H1 (cell line): ENCODE measurements around the gene PFKP. TPM values are rescaled to one million over a fixed set of nuclear protein-coding genes. Genes with fewer than 3 reads are reported as not detected.

Source experiments
- CTCF ChIA-PET: fragments of 300-600 bp; sonication (Branson Sonifier 250); formaldehyde crosslinking; loops from one replicate; lab custom pipeline; 2021; ENCODE audit not compliant: partially characterized antibody; lab: Charles Lee
- POLR2A ChIA-PET: fragments of 300-600 bp; sonication (Branson Sonifier 250); formaldehyde crosslinking; loops from one replicate; lab custom pipeline; 2021; ENCODE audit warnings: inconsistent platforms; ENCODE audit not compliant: partially characterized antibody; lab: Charles Lee
- DNase-seq, 2 experiments: peaks; one replicate each; pipeline versions ENCODE4 v3.0.0 to v3.0.0-alpha.2; 2010 to 2022; ENCODE audit warnings: low spot score in 2 of 2, low read depth in 1 of 2, mixed read lengths in 1 of 2
- FAIRE-seq: peaks from 2 replicates; lab custom pipeline; 2011; peaks lifted over from hg19 to GRCh38; lab: Jason Lieb, UNC
- H2AFZ ChIP-seq: 2 replicates; pipeline ENCODE4 v1.8.1; 2012; ENCODE audit warnings: low read length, inconsistent platforms
- H2AK5ac ChIP-seq: 2 replicates; pipeline ENCODE4 v1.6.1; 2013; ENCODE audit warnings: low read depth, low read length
- H2BK120ac ChIP-seq: replicated peaks from 2 replicates; pipeline ENCODE3; 2013; ENCODE audit warnings: low read depth, low read length, inconsistent platforms
- H2BK12ac ChIP-seq: 2 replicates; pipeline ENCODE4 v1.6.1; 2013; ENCODE audit warnings: low read depth, low read length
- H2BK15ac ChIP-seq: 2 replicates; pipeline ENCODE4 v1.6.1; 2013; ENCODE audit warnings: low read length
- H2BK20ac ChIP-seq: 2 replicates; pipeline ENCODE4 v1.6.1; 2013; ENCODE audit warnings: low read length
- H2BK5ac ChIP-seq: 2 replicates; pipeline ENCODE4 v1.6.1; 2013; ENCODE audit warnings: low read depth, low read length
- H3K14ac ChIP-seq: 2 replicates; pipeline ENCODE4 v1.6.1; 2013; ENCODE audit warnings: inconsistent platforms; ENCODE audit not compliant: insufficient read length
- H3K18ac ChIP-seq: 2 replicates; pipeline ENCODE4 v1.6.1; 2013; ENCODE audit warnings: low read length; ENCODE audit errors: extremely low read depth
- H3K23ac ChIP-seq: 2 replicates; pipeline ENCODE4 v1.6.1; 2013; ENCODE audit warnings: inconsistent platforms; ENCODE audit not compliant: insufficient read length
- H3K23me2 ChIP-seq: 2 replicates; pipeline ENCODE4 v1.6.1; 2013; ENCODE audit warnings: low read depth, low read length
- H3K27ac ChIP-seq: 2 replicates; pipeline ENCODE4 v1.6.1; 2011; ENCODE audit warnings: low read depth, low read length, inconsistent platforms
- H3K27me3 ChIP-seq, 4 experiments: replicated peaks in 1 of 4; 1 replicate in 1 of 4; 2 replicates in 3 of 4; pipeline versions ENCODE4 v1.6.1 to v1.8.1; 2011 to 2013; ENCODE audit warnings: low read length in 3 of 4, mild to moderate bottlenecking in 3 of 4, inconsistent platforms in 2 of 4, mixed read lengths in 2 of 4, moderate library complexity in 1 of 4; ENCODE audit not compliant: control insufficient read depth in 3 of 4, insufficient read depth in 3 of 4; ENCODE audit errors: extremely low read depth in 1 of 4
- H3K36me3 ChIP-seq, 4 experiments: 2 replicates each; pipeline versions ENCODE4 v1.6.1 to v1.8.1; 2011 to 2013; ENCODE audit warnings: mild to moderate bottlenecking in 4 of 4, low read length in 3 of 4, moderate library complexity in 2 of 4, control low read depth in 1 of 4, inconsistent platforms in 1 of 4; ENCODE audit not compliant: insufficient read depth in 4 of 4, control insufficient read depth in 2 of 4
- H3K4ac ChIP-seq: replicated peaks from 2 replicates; pipeline ENCODE3; 2013; ENCODE audit warnings: low read length, low read depth, mixed read lengths, inconsistent platforms; ENCODE audit not compliant: insufficient read length
- H3K4me1 ChIP-seq, 4 experiments: replicated peaks in 1 of 4; 1 replicate in 1 of 4; 2 replicates in 3 of 4; pipeline versions ENCODE4 v1.6.1 to v1.8.1; 2011 to 2013; ENCODE audit warnings: low read length in 3 of 4, inconsistent platforms in 2 of 4, mixed read lengths in 1 of 4; ENCODE audit not compliant: insufficient read depth in 4 of 4, control insufficient read depth in 3 of 4
- H3K4me2 ChIP-seq, 2 experiments: 2 replicates each; pipeline versions ENCODE4 v1.6.1 to v1.8.1; 2011 to 2013; ENCODE audit warnings: low read depth in 2 of 2, low read length in 2 of 2, control low read depth in 1 of 2, inconsistent platforms in 1 of 2, mild to moderate bottlenecking in 1 of 2; ENCODE audit not compliant: insufficient read depth in 1 of 2
- H3K4me3 ChIP-seq, 4 experiments: fragments of 200-600, 300-600 bp in 1 of 4; sonication (generic), shearing (Covaris generic), sonication (Bioruptor Twin) in 1 of 4; 2 replicates each; pipeline versions ENCODE4 v1.5.1 to v1.8.1; 2011 to 2016; ENCODE audit warnings: low read length in 4 of 4, low read depth in 3 of 4, control low read depth in 2 of 4, inconsistent platforms in 2 of 4, mild to moderate bottlenecking in 2 of 4, mixed read lengths in 1 of 4, moderate library complexity in 1 of 4; ENCODE audit not compliant: insufficient read depth in 2 of 4; ENCODE audit errors: extremely low read depth in 1 of 4
- H3K56ac ChIP-seq: replicated peaks from 2 replicates; pipeline ENCODE3; 2013; ENCODE audit warnings: low read depth, mild to moderate bottlenecking, mixed read lengths, low read length, inconsistent platforms; ENCODE audit not compliant: insufficient read length
- H3K79me1 ChIP-seq: 2 replicates; pipeline ENCODE4 v1.6.1; 2013; ENCODE audit warnings: low read depth, low read length, control low read depth
- H3K79me2 ChIP-seq, 2 experiments: 2 replicates each; pipeline versions ENCODE4 v1.6.1 to v1.8.1; 2012 to 2013; ENCODE audit warnings: low read length in 2 of 2, mild to moderate bottlenecking in 2 of 2, inconsistent platforms in 1 of 2; ENCODE audit not compliant: insufficient read depth in 2 of 2, control insufficient read depth in 1 of 2
- H3K9ac ChIP-seq, 4 experiments: replicated peaks in 1 of 4; 1 replicate in 1 of 4; 2 replicates in 3 of 4; pipeline versions ENCODE4 v1.6.1 to v1.8.1; 2011 to 2013; ENCODE audit warnings: low read depth in 3 of 4, low read length in 3 of 4, control low read depth in 2 of 4, mild to moderate bottlenecking in 2 of 4, moderate library complexity in 2 of 4, inconsistent platforms in 1 of 4; ENCODE audit errors: extremely low read depth in 1 of 4
- H3K9me3 ChIP-seq, 2 experiments: 2 replicates each; pipeline versions ENCODE4 v1.6.1 to v1.8.1; 2012 to 2013; ENCODE audit warnings: mild to moderate bottlenecking in 2 of 2, moderate library complexity in 2 of 2, control low read depth in 1 of 2, inconsistent platforms in 1 of 2, low read depth in 1 of 2, low read length in 1 of 2, mixed read lengths in 1 of 2; ENCODE audit not compliant: insufficient read depth in 2 of 2
- H4K20me1 ChIP-seq, 2 experiments: replicated peaks in 1 of 2; 2 replicates each; pipeline versions ENCODE3 to v1.8.1; 2011 to 2013; ENCODE audit warnings: inconsistent platforms in 2 of 2, low read length in 2 of 2, mild to moderate bottlenecking in 1 of 2; ENCODE audit not compliant: insufficient read depth in 2 of 2, control insufficient read depth in 1 of 2
- H4K5ac ChIP-seq: 2 replicates; pipeline ENCODE4 v1.6.1; 2013; ENCODE audit warnings: low read length, low read depth, mixed read lengths, inconsistent platforms; ENCODE audit not compliant: insufficient read length
- H4K8ac ChIP-seq: 2 replicates; pipeline ENCODE4 v1.8.0; 2013; ENCODE audit warnings: mild to moderate bottlenecking, moderate library complexity, low read length, inconsistent platforms; ENCODE audit not compliant: insufficient read depth; ENCODE audit errors: extremely low read depth
- H4K91ac ChIP-seq: replicated peaks from 2 replicates; pipeline ENCODE3; 2013; ENCODE audit warnings: low read length, mixed read lengths, inconsistent platforms; ENCODE audit not compliant: insufficient read length
- CHD2 ChIP-seq: IDR thresholded peaks from 2 replicates; pipeline ENCODE4 v1.6.1; 2012; ENCODE audit warnings: low read length, improper control_type of control experiment
- JUN ChIP-seq: IDR thresholded peaks from 2 replicates; pipeline ENCODE4 v1.6.1; 2011; ENCODE audit warnings: low read depth, mild to moderate bottlenecking, improper control_type of control experiment, low read length
- WGBS, 2 experiments: shearing (Covaris generic) in 1 of 2; methylation state at CpG; one replicate each; pipeline versions ENCODE4 v1.1.6 to v1.1.7; 2013 to 2015; ENCODE audit warnings: low lambda C conversion rate in 2 of 2, mixed read lengths in 2 of 2, inconsistent platforms in 1 of 2, low coverage in 1 of 2, missing lambda C conversion rate in 1 of 2; ENCODE audit not compliant: insufficient replicate concordance in 2 of 2, insufficient coverage in 1 of 2, insufficient read length in 1 of 2; ENCODE audit errors: extremely low coverage in 1 of 2, missing lambda C conversion rate in 1 of 2; 5-methylcytosine and 5-hydroxymethylcytosine counted together
- polyA plus RNA-seq, 7 experiments: library from polyadenylated mRNA; depleted of rRNA in 3 of 7; stranded (reverse) in 5 of 7; unstranded in 2 of 7; fragments of >200 nt in 5 of 7; fragments of 200-250 nt in 2 of 7; gene quantifications; 1 replicate in 5 of 7; 2 replicates in 1 of 7; 4 replicates in 1 of 7; pipeline versions ENCODE4 v1.2.1 to v1.2.3, GENCODE V29; 2011 to 2013; ENCODE audit warnings: missing spikeins in 2 of 7, mixed read lengths in 2 of 7
- total RNA-seq: library from RNA; stranded (reverse); fragmentation: NEBNext Ultra II Directional; extraction: Animal tissue kit (Norgen Biotek cat#: 25700); gene quantifications from 2 replicates; pipeline ENCODE4 v1.2.1, GENCODE V29; 2021

The PFKP gene
- total and polyA plus RNA-seq, 2 of the 8 experiments (the other 6 are each of a cell fraction or from before 2014, with no cell fraction given), result 51.2 to 128 TPM

GRCh38 chr10:3099291-3100092 lies 32.1 kb downstream of the PFKP start:
- DNase-seq (no peak), FAIRE-seq (no peak)
- Histone ChIP-seq H2BK20ac (no peak overlapping the region), H3K36me3 (peaks cover 7 to 52% (median 27%) of the 10 kb centered on the region in 4 experiments), H3K4me1 (peaks cover 0 to 4% (median 0%) of the 10 kb centered on the region in 4 experiments; a peak in 3 of 7 replicates), H2AFZ (no peak overlapping the region), H3K4ac (no peak overlapping the region), H2BK5ac (peak overlapping the region; percentile 54; the same call in 1 of the 2 replicates), H3K18ac (no peak overlapping the region), H3K27me3 (no peaks in the 10 kb centered on the region), H3K56ac (peak overlapping the region; percentile 62), H2BK15ac (no peak overlapping the region), H3K14ac (no peak overlapping the region), H4K8ac (no peak overlapping the region), H4K91ac (peak overlapping the region; percentile 46), H2BK120ac (no peak overlapping the region), H3K9ac (no peak overlapping the region), H3K4me2 (no peak overlapping the region), H2BK12ac (no peak overlapping the region), H3K23me2 (peaks cover 4% of the 10 kb centered on the region; the same call in 1 of the 2 replicates), H3K23ac (no peak overlapping the region), H3K79me2 (peaks cover 0 to 50% of the 10 kb centered on the region in 2 experiments; a peak in 3 of 4 replicates), H3K79me1 (peaks cover 8% of the 10 kb centered on the region), H2AK5ac (no peak overlapping the region), H3K27ac (no peak overlapping the region), H4K20me1 (peaks cover 3 to 20% of the 10 kb centered on the region in 2 experiments), H3K9me3 (no peaks in the 10 kb centered on the region), H3K4me3 (no peak overlapping the region), H4K5ac (no peak overlapping the region)
- POLR2A ChIA-PET, result no interaction called here
- TF ChIP-seq CHD2 (no peak), JUN (no peak)
- 89 to 100% methylated on average over 1 to 22 of the region's 22 CpGs for WGBS, 2 experiments
- CTCF ChIA-PET, result interaction anchor here (0.6 kb wide), 1 partner anchor 174 kb away, joined by 3 read pairs; no protein-coding TSS in a partner anchor
